OCI-M1 (cell line): ENCODE data around the gene ARNT2.

Experiments used
- DNase-seq: peaks from one replicate; lab custom pipeline; 2025; lab: John Stamatoyannopoulos, UW

Gene ARNT2

DNA sequence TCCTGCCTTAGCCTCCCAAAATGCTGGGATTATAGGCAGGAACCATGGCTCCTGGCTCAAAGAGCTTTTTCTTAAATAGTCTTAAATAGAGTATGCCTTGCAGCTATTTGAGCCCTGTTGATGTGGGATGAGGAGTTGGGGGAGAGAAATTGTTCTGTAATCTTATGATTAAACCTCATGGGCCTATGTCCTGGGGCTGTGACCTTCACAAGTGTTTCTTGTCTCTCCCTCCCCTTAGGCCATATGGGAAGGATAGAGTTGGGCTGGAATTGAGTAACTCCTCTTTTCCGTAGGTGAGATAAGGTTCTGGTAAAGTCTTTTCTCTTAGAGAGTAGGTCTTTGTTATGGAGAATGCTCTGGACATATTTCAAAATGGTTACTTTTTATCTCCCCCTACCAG is 114.3 kb downstream of the ARNT2 start:
- no peak for DNase-seq

DNA sequence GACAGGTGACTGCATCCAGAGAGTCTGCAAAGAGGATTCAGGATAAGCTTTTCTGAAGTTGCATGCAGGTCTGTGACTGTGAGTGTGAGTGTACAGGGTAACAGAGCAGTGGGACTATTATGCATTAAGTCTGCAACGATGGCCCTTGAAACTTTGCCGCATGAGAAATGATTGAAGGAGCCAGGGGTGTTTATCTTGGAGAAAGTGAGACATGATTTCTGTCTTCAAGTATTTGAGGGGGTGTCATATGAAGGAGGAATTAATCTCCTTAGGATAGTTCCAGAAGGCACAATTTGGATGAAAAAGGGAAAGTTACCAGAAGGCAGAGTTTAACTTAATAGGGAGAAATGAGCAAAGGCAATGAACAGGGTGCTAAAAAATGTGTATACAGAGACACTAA is 119.6 kb downstream of the ARNT2 start:
- DNase-seq = no peak

DNA sequence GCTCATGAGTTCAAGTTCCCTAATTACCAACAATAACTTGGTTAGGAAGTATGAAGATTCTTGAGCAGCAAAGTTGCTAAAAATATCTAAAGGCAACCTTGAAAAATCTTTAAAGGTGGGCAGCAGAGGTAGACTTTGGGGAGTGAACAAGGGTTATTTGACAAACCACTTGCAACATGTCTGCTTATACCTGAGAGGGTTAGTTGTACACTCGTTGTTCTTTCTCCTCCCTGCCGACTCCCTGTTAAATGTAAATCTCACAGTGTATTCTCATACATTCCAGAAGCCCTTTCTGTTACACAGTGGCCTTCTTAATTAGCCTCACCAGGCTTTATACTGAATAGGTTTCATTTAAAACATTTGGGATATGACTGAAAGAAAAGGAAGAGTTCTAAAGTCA is 121.7 kb downstream of the ARNT2 start:
- no peak for DNase-seq

DNA sequence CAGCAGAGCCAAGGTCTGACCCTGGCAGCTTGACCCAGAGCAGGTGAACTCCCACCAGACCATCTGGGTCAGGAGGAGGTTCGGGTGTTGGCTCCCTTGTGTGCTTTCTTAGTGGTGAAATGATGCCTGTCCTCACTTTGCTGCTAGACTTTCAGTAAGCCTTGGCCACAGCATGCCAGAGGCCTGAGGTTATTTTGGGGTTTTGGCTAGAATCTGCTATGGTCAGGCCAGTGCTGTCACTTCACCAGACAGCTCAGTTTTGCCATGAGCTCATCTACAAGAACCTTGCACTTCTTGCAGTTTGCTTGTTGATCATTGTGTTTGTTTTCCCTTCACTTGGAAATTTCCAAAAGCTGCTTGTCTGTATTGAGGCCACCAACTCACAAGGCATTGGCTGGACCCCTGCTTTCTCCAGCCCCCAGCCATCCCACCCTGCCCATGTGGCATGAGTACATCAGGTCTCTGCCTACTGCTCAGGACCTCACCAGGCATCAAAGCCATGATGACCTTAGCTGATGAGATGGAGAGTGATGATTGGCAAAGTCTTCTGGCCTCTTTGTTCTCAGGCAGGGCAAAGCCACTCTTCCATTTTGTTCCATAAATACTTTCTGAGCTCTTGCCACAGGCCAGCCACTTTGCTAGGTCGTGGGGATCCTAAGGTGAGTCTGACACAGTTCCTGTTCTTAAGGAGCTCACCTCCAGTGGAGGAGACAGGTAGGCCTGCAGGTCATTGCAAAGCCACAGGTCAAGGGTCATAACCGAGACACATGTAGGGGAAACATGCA is 122.6 kb downstream of the ARNT2 start:
- DNase-seq = no peak

DNA sequence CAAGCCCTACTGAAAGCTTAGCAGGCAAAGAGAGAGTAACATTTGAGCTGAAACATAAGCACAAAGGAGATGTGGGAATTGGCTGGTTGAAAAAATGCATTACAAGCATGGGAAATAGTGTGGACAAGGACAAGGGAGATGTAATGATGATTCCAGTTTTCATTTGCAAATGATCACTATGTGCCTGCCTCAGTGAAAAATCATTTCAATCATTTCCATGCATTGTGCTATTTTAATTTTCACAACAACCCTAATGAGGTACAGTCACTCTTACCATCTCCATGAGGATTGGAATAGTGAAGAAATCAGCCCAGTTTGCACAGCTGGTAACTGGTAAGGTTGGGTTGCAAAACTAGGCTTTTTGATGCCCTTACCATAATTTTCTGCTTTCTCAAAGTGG is 123.2 kb downstream of the ARNT2 start:
- DNase-seq = no peak

DNA sequence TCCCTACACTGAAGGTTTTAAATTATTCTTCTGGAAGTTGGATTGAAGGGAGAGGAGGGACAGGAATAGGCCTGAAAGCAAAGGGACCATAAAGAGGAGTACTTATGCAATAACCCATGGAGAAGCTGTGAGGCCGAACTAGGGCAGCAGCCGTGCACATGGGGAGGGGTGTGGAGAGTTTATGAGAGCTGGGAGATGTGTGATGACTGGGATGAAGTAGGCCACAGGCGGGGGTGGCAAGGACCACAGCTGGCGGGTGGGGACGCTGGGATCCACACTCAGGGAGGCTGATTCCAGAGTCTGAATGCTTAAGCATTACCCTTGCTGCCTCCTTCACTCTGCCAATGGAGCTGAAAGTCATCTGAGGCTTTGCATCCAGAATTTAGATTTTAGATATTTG is 123.8 kb downstream of the ARNT2 start:
- no peak for DNase-seq

DNA sequence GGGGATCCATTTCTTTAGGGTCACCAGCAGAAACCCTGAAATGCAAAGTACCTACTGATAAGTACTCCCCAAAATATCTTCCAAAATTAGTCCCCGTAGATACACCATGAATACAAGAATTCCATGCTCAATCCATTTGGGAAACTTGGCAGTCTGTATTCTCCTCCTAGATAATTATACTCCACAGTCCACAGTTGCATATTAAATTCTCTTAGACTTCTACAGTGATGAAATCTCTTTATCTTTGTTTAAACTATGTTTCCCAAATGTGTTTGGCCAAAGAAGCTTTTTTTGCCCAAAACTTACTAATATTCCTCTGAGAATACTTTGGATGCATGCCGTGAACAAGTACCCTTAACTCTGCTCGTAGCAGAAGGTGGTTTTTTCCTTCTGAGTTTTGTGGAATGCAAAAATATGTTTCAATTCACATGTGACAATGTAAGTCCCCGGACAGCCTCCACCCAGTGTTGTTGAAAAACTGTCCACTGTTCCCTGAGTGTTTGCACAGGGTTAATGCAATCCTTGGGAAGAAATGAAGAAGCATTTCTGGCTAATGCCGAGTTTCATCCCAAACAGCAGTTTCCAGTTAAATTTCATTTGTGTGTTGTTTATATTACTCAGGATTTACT is 126.7 kb downstream of the ARNT2 start:
- no peak for DNase-seq

DNA sequence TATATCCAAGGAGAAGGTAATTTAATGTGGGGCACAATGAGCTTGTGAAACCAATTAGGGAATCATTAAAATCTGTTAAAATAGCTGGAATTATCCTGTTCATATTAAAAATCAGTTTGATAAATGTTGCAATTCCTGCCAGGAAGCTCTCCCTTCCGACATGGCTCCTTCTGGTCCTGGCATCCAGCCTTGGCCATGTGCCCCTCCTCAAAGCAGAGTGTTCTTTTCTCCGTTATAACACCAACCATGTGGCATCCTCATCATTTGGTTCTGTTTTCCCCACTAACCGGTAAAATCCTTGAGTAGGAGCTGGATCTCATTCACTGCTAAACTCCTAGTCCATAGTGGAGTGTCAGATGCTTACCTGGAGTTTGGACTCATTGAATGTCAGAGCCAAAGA is 127.2 kb downstream of the ARNT2 start:
- no peak for DNase-seq

DNA sequence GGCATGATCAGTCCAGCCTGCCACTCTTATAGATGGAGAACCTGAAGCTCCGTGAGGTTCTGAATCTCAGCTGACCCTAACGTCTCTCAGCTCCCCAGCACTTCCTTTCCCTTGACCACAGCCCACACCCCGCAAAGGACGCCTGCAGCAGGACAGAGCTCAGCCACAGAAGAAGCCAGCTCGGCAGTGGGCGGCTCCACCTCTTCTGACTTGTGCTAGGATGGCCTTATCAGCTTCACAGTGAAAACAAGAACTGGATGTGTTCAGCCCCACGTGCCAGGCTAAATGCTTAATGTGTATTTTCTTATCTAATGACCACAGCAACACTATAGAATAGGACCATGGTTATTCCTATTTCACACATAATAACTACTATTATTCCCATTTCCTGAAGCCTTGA is 127.6 kb downstream of the ARNT2 start:
- peak; percentile 64 for DNase-seq

DNA sequence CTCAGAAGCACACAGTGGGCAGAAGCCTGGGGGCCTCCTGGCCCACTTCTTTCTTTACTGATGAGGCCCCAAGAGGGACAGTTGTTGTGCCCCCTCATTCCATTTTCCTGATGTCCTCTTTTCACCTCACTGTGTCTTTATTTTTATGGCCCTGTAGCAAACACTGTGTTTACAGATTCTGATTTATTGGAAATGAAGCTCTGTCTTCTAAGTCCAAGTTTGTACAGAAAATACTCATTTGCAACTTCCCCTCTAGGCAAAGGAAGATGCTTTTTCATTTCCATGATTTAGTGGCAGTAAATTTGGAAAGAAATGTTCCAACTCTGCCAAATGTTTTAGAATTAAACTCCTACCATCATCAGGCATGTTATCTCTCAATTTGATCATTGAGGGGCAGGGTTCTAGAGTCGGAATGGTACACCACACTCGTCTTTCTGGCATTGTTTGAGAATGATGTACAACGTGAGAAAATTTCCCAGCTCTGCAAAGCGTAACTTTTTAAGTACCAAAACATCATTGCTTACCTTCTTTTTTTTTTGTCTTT is 129.7 kb downstream of the ARNT2 start:
- no peak for DNase-seq

DNA sequence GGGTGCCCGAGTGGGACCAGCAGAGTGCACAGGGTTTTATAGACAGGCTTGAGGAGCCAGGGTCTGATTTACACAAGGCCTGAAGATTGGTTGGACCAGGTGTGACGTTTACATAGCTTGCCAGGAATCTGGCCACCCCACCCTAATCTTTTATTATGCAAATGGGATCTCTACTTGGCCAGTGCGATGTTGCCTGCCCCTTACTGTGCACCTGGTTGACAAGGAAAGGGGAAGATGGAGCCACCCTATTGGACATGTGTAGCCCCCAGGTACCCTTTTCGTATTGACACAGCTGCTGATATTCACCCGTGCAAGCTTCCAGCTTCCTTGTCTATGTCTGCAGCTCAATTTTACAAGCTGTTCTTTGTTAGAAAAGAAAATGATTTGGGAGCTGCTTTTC is 132.0 kb downstream of the ARNT2 start:
- no peak for DNase-seq

DNA sequence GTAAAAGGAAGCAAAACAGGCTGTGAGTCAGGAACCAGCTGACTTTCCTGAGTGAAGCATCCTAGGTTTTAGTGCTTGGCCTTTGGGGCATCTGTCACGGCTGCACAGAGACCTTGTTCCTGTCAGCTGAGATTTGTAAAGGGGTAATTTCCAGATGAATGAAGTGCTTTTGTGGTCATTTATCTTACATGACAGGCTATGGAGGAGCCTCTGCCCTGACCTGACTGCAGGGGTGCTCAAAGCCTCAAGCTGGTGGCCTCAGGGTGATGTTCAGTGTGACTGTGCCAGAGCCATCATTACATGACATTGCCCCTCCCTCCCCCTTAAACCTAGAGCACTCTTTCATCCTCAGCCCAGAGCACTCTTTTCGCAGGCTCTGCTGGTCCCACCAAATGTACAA is 132.5 kb downstream of the ARNT2 start:
- DNase-seq = no peak

DNA sequence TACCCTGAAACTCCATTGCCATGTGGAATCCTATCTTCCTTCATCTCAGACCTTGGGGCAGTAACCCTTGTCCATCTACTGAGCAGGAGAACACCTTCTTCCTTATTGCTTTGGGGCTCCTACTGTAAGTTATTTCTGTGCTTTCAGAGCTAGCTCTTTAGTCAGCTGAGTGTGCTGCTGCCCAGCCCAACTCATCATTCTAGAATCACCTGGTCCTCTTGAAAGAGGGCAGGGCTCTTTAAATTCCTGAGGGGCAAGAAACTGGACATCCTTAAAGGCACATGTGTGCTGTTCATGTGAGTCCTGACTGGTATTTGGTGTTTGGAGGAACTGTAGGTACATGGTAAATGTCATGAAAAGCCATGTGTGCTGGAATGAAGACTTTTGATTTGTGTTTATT is 140.9 kb downstream of the ARNT2 start:
- DNase-seq = no peak

DNA sequence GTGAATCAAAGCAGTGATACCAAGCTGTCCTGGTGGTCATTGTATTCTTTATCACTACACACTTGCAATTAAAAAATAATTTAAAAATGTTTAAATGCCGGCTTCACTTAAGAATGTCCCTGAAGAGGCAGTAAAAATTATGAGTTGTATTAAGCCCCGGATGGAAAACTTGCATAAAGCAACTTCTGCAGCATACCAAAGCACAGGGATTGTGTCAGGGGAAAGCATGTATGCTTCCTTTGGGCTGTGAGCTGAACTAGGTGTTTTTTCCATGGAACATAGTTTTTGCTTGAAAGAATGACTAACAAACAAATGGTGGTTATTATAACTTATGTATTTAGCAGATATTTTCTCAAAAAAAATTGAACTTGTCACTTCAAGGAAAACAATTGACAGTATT is 143.1 kb downstream of the ARNT2 start:
- no peak for DNase-seq

DNA sequence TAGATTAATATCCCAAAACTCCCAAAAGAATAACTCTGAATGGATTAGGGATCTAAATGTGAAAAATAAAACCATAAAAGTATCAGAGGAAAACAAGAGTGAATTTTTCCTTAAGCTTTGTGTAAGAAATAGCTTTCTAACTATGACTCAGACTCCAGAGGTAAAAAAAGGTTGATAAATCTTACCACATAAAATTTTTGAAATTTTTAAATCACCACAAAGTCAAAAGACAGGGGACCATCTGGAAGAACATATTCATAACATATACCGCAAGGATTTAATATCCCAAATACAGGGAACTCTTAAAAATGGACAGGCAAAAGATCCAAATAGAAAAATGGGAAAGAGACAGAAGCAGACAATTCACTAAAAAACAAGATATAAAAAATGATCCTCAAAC is 145.0 kb downstream of the ARNT2 start:
- DNase-seq = no peak

DNA sequence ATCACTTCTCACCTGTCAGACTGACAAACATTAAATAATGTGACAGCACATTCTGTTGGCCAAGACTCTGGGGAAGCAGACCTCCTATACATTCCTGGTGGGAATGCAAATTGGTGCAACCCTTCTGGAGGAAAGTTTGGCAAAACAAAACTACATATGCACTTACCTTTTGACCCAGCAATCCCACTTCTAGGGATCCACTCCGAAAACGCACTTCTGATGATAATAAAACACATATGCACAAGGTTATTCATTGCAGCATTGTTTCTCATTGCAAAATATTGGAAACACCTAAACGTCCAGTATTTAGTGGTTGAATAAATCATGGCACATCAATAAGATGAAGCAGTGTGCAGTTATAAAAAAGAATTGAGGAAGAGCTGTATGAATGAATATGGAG is 145.5 kb downstream of the ARNT2 start:
- DNase-seq = no peak

DNA sequence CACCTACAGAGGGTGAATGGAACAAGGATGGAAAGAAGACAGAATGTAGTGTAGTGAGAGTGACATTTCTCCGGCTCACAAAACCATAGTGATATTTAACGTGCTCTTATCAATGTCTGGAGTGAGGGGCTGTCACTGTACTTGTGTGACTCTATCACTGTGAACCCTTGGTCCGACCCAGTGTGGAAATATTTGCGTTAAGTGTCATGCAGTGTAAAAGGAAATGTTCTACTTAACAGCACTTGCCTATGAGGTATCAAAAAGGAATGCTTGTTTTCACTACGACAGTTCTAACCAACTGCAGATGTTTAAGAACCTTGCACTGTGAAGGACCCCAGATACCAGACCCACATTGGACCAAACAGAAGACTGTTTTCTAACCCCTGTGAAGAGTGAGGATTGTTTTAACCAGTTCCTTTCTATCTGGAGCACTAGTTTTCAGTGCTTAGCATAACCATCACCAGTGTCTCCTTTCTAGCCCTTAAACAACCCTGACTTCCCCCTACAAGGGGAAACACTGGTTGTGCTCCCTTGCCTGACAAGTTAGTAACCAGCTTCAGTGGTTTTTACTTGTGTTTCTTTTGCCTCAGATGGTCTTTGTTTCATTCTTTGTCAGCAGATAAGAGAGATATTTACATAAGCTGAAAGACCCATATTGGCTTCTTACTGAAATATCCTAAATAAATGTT is 146.2 kb downstream of the ARNT2 start:
- DNase-seq = no peak

DNA sequence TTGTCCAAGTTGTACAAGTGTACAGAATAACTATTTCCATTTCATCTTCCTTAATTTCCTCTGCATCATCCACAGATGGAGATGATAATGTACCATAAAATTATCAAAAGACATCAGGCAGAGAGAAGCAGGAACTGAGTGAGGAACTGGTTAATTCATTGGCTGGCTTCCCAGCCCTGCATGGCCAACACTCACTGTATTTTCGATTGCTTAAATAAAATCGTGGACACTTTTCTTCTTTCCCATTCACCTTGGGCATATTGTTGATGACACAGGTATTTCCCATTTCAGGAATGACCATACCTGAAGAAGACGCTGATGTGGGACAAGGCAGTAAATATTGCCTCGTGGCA is 146.7 kb downstream of the ARNT2 start:
- DNase-seq = no peak

DNA sequence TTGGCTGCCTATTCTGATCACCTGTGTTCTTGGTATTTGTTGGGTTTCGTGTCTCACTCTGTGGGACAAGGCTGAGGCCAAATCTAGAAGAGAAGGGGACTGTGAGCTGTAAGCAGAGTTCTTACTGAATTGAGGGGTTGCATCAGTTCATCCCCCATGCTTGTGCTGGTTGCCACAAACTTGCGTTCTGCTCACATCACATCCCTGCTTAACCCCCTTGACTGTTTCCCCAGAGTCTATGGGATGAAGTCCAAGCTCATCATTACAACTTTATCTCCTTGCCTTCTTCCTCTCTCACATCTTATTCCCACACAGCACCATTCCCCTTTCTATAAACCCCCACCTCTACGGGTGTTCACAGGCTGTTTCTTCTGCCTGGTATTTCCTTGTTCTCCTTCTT is 147.2 kb downstream of the ARNT2 start:
- no peak for DNase-seq

DNA sequence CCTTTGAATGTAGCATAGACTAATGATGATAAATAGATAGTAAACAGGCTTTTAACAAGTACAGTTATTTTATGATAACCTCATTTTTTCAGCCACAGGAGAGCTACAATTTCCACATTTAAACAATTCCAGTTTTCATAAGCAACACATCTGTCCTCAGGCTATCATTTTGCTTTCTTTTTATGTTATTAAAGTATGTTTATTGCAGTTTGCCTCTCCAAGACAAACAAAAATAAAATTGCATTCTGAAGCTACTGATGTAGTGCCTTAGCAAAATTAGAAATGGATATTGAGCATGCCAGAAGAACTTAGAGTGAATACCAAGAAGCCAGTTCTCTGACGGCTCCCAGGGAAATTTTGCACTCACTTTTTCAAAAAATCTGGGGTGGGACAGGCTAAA is 150.4 kb downstream of the ARNT2 start:
- DNase-seq = no peak

DNA sequence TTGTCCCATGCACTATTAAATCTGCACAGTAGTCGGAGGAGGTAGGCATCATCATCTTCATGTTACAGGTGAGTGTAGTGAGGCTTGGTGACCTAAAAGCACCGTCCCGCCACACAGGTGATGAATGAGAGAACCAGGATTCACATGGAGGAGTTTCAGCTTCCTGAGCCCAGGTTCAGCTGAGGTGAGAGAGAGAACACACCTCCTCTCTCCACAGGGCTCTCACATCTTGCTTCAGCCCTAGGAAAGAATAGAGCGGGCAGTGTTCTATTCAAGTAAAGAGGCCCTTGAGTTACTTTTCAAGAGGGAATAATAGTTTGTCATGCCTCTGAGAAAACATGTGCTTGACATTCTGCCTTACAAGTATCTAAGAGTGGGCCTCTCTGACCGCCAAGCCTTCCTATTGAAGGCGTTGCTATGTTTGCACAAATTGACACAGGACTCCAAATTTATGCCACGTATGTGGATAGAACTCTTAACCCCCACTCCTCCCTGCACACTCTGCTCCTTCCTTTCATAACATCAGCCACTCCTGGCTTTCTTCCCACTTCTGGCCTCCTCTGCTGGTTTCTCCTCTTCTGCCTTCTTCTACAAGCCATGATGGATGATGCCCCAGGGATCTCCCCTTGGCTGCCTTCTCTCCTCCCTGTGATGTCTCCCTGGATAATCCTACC is 152.6 kb downstream of the ARNT2 start:
- DNase-seq = no peak

DNA sequence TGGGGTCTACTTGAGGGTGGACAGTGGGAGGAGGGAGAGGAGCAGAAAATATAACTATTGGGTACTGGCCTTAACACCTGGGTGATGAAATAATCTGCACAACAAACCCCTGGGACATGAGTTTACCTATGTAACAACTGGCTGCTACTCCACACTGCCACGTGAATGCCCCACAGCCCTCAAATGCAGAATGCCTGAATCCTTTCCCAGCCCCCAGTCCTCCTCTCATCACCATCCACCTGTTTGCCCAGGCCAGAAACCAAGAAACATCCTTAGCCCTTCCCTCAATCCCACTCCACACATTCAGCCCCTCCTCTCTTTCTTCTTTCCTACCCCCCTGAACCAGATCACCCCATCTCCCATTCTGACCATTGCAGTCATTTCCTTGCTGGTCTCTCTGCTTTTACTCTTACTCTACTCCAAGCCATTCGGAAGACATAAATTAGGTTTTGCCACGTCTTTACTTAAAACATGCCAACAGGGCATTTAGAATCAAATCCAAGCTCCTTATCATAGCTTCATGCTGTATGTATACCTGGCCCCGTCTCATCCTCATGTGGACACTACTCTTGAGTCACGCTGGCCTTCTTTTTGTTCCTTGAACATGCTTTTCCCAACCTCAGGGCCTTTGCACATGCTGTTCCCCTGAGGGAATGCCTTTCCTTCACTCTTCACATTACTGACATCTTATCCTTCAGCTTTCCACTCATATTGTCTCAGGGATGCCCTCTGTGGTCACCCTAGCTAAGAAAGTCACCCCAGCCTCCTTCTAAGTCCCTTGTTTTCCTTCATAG is 153.5 kb downstream of the ARNT2 start:
- no peak for DNase-seq
